ENCODE data around the gene COX6A2.

Gene COX6A2

DNA sequence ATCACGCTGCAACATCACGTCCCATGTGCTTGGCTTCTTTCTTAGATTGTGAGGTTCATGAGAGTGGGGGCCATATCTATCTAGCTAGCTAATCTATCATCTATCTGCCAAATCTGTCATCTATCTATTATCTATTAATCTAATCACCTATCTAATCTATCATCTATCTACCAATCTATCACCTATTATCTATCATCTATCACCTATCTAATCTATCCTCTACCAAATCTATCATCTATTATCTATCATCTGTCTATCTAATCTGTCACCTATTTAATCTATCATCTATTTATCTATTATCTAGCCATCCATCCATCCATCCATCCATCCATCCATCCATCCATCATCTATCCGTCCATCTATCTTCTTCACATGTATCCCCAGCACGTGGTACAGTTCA lies 14.2 kb downstream of the COX6A2 start:
- no peak overlapping the region for H3K4me3 ChIP-seq (ENCODE audit: low read length, poor library complexity, severe bottlenecking)
- H3K4me2 ChIP-seq (ENCODE audit: low read depth, low read length, poor library complexity, severe bottlenecking), result no peak overlapping the region
- no peaks in the 10 kb centered on the region for H3K9me3 ChIP-seq (ENCODE audit: insufficient read depth, low read depth, low read length)
- H3K27me3 ChIP-seq (ENCODE audit: insufficient read depth, low read length, poor library complexity, severe bottlenecking), result no peaks in the 10 kb centered on the region
- no peaks in the 10 kb centered on the region for H3K79me2 ChIP-seq (ENCODE audit: insufficient read depth, low read length)
- no peak overlapping the region for H3K9ac ChIP-seq (ENCODE audit: low read depth, low read length, poor library complexity, severe bottlenecking)
- H3K4me1 ChIP-seq (ENCODE audit: insufficient read depth, low read length, poor library complexity, severe bottlenecking), result peaks cover 3% of the 10 kb centered on the region
- no peaks in the 10 kb centered on the region for H3K9me2 ChIP-seq (replicated peaks; ENCODE audit: low read depth, low read length)
- no peaks in the 10 kb centered on the region for H4K20me1 ChIP-seq (ENCODE audit: insufficient read depth, low read length, poor library complexity, severe bottlenecking)
- no peak for TF ChIP-seq EZH2phosphoT487 (IDR thresholded peaks at IDR 0.05; ENCODE audit: borderline replicate concordance)
- TF ChIP-seq, protein P1, sequence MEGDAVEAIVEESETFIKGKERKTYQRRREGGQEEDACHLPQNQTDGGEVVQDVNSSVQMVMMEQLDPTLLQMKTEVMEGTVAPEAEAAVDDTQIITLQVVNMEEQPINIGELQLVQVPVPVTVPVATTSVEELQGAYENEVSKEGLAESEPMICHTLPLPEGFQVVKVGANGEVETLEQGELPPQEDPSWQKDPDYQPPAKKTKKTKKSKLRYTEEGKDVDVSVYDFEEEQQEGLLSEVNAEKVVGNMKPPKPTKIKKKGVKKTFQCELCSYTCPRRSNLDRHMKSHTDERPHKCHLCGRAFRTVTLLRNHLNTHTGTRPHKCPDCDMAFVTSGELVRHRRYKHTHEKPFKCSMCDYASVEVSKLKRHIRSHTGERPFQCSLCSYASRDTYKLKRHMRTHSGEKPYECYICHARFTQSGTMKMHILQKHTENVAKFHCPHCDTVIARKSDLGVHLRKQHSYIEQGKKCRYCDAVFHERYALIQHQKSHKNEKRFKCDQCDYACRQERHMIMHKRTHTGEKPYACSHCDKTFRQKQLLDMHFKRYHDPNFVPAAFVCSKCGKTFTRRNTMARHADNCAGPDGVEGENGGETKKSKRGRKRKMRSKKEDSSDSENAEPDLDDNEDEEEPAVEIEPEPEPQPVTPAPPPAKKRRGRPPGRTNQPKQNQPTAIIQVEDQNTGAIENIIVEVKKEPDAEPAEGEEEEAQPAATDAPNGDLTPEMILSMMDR (conservative IDR thresholded peaks at IDR 0.05; ENCODE audit: low read length), result no peak
- H3F3A ChIP-seq (ENCODE audit: low read depth), result no peaks in the 10 kb centered on the region
- H3K36me3 ChIP-seq (ENCODE audit: insufficient read depth, low read length), result no peaks in the 10 kb centered on the region
- H2AFZ ChIP-seq (ENCODE audit: low read length), result no peak overlapping the region

DNA sequence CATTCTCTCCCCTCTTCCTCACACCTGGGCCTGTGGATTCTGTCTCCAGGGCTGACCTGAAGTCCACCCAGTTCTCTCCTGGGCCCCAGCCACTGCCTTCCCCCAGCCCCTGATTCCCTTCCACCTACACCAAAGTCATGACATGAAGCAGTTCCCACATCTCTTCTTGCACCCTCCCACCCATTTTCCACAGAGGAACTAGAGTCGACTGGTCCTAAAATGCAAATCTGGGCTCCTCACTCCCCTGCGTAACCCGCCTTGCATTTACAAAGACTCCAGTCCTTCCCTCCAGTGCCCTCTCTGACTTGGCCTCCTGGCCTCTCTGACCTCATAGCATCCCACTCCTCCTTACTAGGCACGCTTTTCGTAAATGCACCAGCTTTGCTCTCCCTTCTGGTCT lies 14.8 kb downstream of the COX6A2 start:
- Histone ChIP-seq H3K4me2 (ENCODE audit: low read depth, low read length, poor library complexity, severe bottlenecking) (no peak overlapping the region), H3F3A (ENCODE audit: low read depth) (no peaks in the 10 kb centered on the region), H3K4me1 (ENCODE audit: insufficient read depth, low read length, poor library complexity, severe bottlenecking) (peaks cover 3% of the 10 kb centered on the region), H3K9me2 (replicated peaks; ENCODE audit: low read depth, low read length) (no peaks in the 10 kb centered on the region), H3K79me2 (ENCODE audit: insufficient read depth, low read length) (no peaks in the 10 kb centered on the region), H3K9me3 (ENCODE audit: insufficient read depth, low read depth, low read length) (no peaks in the 10 kb centered on the region), H3K4me3 (ENCODE audit: low read length, poor library complexity, severe bottlenecking) (no peak overlapping the region), H3K36me3 (ENCODE audit: insufficient read depth, low read length) (no peaks in the 10 kb centered on the region), H3K9ac (ENCODE audit: low read depth, low read length, poor library complexity, severe bottlenecking) (no peak overlapping the region), H4K20me1 (ENCODE audit: insufficient read depth, low read length, poor library complexity, severe bottlenecking) (no peaks in the 10 kb centered on the region), H2AFZ (ENCODE audit: low read length) (no peak overlapping the region), H3K27me3 (ENCODE audit: insufficient read depth, low read length, poor library complexity, severe bottlenecking) (no peaks in the 10 kb centered on the region)
- TF ChIP-seq EZH2phosphoT487 (IDR thresholded peaks at IDR 0.05; ENCODE audit: borderline replicate concordance), result no peak
- TF ChIP-seq, protein P1 (conservative IDR thresholded peaks at IDR 0.05; ENCODE audit: low read length), result no peak

DNA sequence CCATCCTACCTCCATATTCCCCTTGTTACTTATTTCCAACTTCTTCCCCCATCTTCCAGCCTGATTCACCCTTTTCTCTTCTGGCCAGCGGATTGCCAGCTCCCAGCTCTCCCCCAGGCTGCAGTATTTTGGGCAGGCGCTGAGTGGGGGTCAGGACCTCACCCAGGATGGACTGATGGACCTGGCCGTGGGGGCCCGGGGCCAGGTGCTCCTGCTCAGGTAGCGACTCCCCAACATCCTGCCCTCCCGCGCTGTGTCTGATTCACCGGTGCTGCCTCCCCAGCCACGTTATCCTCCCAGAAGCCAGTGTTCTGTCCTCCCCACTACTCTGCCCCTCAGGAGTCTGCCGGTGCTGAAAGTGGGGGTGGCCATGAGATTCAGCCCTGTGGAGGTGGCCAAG lies 15.4 kb downstream of the COX6A2 start:
- Histone ChIP-seq H3K4me1 (ENCODE audit: insufficient read depth, low read length, poor library complexity, severe bottlenecking) (peaks cover 3% of the 10 kb centered on the region), H3K4me3 (ENCODE audit: low read length, poor library complexity, severe bottlenecking) (no peak overlapping the region), H3K4me2 (ENCODE audit: low read depth, low read length, poor library complexity, severe bottlenecking) (no peak overlapping the region), H3K9ac (ENCODE audit: low read depth, low read length, poor library complexity, severe bottlenecking) (no peak overlapping the region), H3K9me3 (ENCODE audit: insufficient read depth, low read depth, low read length) (no peaks in the 10 kb centered on the region), H3F3A (ENCODE audit: low read depth) (no peaks in the 10 kb centered on the region), H3K27me3 (ENCODE audit: insufficient read depth, low read length, poor library complexity, severe bottlenecking) (no peaks in the 10 kb centered on the region), H3K79me2 (ENCODE audit: insufficient read depth, low read length) (no peaks in the 10 kb centered on the region), H4K20me1 (ENCODE audit: insufficient read depth, low read length, poor library complexity, severe bottlenecking) (no peaks in the 10 kb centered on the region), H2AFZ (ENCODE audit: low read length) (no peak overlapping the region), H3K36me3 (ENCODE audit: insufficient read depth, low read length) (no peaks in the 10 kb centered on the region), H3K9me2 (replicated peaks; ENCODE audit: low read depth, low read length) (no peaks in the 10 kb centered on the region)
- TF ChIP-seq, protein P1 (conservative IDR thresholded peaks at IDR 0.05; ENCODE audit: low read length), result no peak
- no peak for TF ChIP-seq EZH2phosphoT487 (IDR thresholded peaks at IDR 0.05; ENCODE audit: borderline replicate concordance)
